Activated T-helper 9 cell treated with anti-CD3 and anti-CD28 coated beads, Interleukin-2, amount 50 U/mL, for 16 hours (primary cell): Measurements from ENCODE around the gene LECT2.

ENCODE experiments used
- DNase-seq: peaks from one replicate; pipeline ENCODE4 v3.0.0-alpha.2; 2020; ENCODE audit warnings: low read depth

LECT2 gene

GRCh38 chr5:135978212-135978631 is 23.4 kb upstream of the LECT2 start:
- DNase-seq, result no peak

DNA sequence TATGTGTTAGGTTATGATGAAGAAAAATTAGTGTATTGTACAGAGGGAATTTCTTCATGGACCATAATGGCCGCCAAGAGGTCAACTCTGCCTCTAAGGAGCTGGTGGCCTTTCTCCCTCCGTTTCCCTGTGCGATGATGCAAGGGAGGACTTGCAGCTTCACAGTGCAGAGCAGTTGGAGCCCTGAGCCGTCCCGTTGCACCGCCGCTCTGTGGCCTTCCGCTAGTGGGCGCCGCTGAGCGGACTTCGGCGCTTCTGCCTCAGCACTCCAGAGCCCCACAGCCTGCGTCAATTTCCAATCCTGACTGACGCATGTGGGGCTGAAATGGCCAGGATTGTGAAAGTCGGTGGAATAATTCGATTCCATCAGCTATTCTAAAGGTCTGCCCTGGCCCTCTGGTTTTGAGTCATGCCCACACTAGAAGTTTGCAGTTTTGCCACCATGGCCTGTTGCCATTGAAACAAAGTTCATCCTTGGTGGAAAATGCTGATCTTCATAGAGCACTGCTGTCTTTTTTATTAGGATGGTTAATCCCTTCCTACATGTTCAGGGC is 22.7 kb upstream of the LECT2 start:
- peak; percentile 17 for DNase-seq

DNA sequence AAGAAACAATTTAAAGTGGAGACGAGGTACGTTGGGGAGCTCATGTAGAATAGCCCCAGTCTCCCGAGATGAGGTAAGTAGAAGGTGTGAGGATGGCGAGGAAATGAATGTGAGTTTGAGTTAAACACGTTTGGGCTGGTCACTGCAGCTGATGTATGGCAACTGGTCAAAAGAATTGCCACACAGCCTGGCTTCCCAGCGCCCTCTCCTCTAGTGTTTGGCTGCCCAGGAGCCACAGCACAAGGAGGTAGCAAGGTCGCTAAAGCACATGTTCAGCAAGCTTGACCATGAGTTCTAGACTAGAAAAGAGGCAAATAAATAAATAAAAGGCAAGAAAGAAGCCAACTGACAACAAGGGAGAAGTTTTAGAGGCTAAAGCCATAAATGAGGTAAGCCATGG is 21.4 kb upstream of the LECT2 start:
- DNase-seq, result no peak

DNA sequence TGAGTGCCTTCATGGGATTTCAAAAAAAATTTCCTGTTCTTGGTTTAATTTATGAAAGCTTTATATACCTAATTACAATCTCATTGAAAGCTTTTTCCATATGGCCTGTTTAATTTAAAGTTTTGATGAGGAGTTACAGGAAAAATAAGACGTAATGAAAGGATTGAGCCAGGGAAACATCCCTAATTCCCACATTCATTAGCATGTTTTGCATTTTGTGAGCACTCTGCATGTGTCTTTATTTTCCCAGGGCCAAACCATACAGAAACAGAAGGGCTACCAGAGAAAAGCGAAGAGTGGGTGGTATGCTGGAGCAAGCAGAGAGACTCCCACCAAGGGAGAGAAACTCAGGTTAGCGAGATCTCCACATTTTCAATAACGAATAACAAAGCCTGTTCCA is 20.3 kb upstream of the LECT2 start:
- no peak for DNase-seq

GRCh38 chr5:135974021-135974600 is 19.3 kb upstream of the LECT2 start:
- no peak for DNase-seq

DNA sequence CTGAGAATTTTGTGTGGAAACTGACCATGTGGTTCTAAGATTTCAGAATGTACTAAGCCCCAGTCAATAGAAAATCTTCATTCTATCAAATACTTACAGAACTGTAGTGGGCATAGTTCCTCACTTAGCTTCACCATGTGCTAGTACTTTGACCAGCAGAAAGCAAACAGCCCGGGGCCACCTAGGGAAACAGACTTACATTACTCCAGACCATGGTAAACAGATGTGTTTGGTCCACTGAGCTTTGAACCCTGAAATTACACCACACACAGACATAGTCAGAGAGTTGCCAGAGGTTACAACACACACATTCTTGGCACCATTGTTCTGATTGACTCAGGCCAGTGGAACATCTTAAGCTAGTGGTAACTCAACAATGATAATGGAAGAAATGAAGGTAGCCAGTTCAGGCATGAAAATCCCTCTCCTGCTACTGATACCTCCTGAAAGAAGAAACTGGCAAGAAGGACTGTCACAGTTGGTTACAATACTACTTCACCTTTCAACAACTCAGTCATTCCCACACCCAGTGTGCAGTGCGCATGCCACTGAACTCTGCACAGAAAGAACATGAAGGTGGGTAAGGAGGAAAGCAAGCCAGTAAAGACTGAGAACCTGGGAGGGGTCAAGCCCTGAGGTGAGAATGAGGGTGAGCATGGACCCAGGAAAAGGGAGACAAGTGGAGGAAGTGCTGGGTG is 18.7 kb upstream of the LECT2 start:
- no peak for DNase-seq

- DNase-seq, result no peak
Measured at GRCh38 chr5:135971701-135972100, 16.9 kb upstream of the LECT2 start.

DNA sequence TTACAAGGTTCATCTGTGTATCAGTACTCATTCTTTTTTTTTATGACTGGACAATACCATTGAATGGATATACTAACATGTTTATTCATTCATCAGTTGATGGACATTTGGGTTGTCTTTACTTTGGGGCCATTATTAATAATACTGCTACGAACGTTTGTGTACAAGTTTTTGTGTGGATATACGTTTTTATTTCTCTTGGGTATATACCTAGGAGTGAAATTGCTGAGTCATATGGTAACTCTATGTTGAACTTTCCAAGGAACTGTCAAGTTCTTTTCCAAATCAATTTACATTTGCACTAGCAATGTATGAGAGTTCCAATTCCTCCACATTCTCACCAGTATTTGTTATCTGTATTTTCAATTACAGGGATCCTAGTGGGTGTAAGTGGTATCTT is 12.0 kb upstream of the LECT2 start:
- no peak for DNase-seq

- no peak for DNase-seq
Measured at GRCh38 chr5:135966165-135966564, 11.4 kb upstream of the LECT2 start.

DNA sequence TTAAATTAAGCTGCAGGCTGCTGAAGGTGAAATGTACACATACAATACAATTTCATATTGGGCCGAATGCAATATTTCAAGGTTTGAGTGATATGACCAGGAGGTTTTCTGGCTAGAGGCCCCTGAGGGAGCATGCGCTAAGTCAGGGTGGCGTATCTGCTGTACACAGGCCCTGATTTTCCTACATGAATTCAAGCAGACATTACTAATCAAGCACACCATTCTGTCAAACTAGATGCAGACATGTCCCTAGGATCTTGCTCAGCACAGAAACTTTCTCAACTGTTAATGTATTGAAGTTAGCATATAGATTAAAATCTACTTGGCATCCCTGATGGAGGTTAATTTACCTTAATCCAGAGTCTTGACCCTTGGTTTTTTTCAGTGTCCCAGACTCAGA is 10.7 kb upstream of the LECT2 start:
- DNase-seq, result no peak

DNA sequence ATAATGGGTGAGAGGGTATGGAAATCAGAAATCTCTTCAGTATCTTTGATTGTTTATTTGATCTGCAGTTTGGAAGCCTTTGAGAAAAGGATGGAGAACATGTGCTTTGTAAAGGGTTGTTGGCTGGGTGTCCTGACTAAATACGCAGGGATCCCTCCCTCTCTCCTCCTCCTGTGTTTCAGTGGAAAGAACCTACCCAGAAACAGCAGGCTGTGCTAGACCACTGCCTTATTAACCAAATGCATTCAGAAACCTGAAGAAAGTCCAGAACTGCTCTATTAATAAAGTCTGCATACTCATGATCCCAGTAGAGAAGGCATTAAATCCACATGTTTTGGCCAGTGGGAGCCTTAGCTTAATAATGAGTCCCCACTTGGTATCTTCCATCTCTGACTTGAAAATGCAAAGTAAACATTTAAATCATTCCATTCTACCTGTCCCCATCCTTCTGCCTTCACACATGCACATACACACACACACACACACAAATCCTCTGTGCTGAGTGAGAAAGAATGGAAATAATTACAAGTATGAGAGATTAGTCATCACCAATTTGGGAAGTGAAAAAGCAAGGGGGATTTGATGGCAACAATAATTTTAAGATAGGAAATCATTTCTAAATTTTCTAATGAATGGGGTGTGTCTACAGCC is 10.0 kb upstream of the LECT2 start:
- no peak for DNase-seq

DNA sequence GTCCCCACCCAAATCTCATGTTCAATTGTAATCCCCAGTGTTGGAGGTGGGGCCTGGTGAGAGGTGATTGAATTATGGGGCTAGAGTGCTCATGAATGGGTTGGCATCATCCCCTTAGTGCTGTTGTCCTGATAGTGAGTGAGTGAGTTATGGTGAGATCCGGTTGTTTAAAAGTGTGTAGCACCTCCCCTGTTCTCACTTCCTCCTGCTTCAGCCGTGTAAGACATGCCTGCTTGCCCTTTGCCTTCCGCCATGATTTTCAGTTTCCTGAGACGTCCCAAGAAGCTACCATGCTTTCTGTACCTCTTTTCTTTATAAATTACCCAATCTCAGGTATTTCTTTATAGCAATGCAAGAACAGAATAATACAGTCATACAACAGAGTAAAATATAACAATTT is 742 bp upstream of the LECT2 start:
- no peak for DNase-seq

GRCh38 chr5:135953850-135954249 is 933 bp downstream of the LECT2 start:
- no peak for DNase-seq

GRCh38 chr5:135952683-135953082 is 2.1 kb downstream of the LECT2 start:
- DNase-seq, result no peak

GRCh38 chr5:135951807-135952206 is 3.0 kb downstream of the LECT2 start:
- no peak for DNase-seq

- DNase-seq, result no peak
Measured at GRCh38 chr5:135951257-135951656, 3.5 kb downstream of the LECT2 start.

DNA sequence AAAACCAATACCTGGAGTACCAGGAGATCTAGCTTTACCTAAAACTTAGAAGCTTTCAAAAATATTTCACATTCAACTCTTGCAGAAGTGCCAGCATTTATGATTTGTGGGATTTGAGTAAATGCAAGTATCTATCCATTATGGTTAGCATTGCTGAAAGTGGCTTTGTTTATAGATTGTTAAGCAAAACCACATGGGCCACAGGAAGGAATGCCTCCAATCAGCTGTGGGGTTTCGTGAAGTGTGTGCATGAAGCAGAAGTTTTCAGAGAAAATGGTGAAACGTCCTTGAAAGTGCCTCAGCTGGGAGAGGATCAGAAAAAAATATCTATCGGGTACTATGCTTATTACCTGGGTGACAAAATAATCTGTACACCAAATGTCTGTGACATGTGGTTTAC is 4.2 kb downstream of the LECT2 start:
- DNase-seq, result no peak

- no peak for DNase-seq
Measured at GRCh38 chr5:135944967-135945560, 9.7 kb downstream of the LECT2 start.

- DNase-seq, result no peak
Measured at GRCh38 chr5:135944564-135944963, 10.2 kb downstream of the LECT2 start.

GRCh38 chr5:135942202-135942771 is 12.5 kb downstream of the LECT2 start:
- DNase-seq, result no peak

DNA sequence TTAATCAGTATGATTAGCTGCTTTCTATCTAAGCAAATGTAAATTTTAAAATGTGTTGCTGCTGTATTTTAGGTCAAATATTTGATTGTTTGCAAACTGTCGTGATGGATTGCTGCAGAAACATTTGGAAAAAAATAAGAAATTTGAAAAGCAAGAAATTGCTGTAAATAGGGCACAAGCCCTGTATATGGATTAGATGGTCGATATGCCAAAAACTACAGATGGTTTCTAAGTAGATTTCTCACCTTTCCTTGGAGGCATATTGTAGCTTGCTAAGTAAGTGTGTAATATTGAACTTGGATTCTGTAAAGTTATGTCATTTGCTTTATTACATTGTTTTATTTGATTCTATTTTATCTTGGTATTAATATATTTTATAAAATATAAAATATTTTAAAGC is 13.1 kb downstream of the LECT2 start:
- no peak for DNase-seq

- DNase-seq, result no peak
Measured at GRCh38 chr5:135937245-135937911, 17.4 kb downstream of the LECT2 start.
